GM12801 (cell line): ENCODE results near the gene FADS6.

Experiments used
- CTCF ChIP-seq: IDR thresholded peaks from one replicate; pipeline ENCODE4 v1.5.1; 2011; ENCODE audit warnings: control low read depth; ENCODE audit not compliant: insufficient read length; ENCODE audit errors: extremely low read depth

Gene FADS6

GRCh38 chr17:74832421-74832820 is 61.0 kb downstream of the FADS6 start:
- no peak for TF ChIP-seq CTCF

GRCh38 chr17:74831444-74832146 is 61.8 kb downstream of the FADS6 start:
- no peak for TF ChIP-seq CTCF

- TF ChIP-seq CTCF, result no peak
These were observed 62.6 kb downstream of the FADS6 start for GRCh38 chr17:74830861-74831260.

GRCh38 chr17:74827800-74828199 is 65.6 kb downstream of the FADS6 start:
- TF ChIP-seq CTCF, result no peak
